Stimulated activated CD8-positive, alpha-beta memory T cell treated with anti-CD3 and anti-CD28 coated beads, Interleukin-15, amount 100 ng/mL, for 24 hours (primary cell): ENCODE results near the gene ADM5.
"Not testable (repeated sequence)": the region's sequence is repeated elsewhere in the genome, so short reads cannot be mapped to it uniquely, and the experiment has no call there.

Source experiments
- DNase-seq: peaks from one replicate; pipeline ENCODE4 v3.0.0-alpha.2; 2020; ENCODE audit warnings: low read depth

ADM5 gene

DNA sequence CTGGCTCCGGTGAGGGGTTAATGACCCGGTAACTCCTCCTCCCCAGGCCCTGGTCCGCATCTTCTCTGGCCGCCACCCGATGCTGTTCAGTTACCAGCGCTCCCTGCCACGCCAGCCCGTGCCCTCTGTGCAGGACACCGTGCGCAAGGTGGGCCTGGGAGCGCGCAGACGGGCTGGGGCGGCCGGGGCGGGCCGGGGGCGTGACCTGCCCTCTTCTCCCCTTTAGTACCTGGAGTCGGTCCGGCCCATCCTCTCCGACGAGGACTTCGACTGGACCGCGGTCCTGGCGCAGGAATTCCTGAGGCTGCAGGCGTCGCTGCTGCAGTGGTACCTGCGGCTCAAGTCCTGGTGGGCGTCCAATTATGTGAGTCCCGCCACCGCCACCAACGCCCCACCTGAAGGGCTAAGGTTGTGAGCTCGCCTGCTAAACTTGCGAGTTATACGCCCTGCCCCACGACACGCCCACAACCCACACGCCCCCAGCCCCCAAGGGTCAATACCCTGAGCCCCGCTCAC, 11.9 kb downstream of the ADM5 start:
- DNase-seq = no peak

- DNase-seq = no peak
Measured at GRCh38 chr19:49704888-49705642, 15.7 kb downstream of the ADM5 start.

DNA sequence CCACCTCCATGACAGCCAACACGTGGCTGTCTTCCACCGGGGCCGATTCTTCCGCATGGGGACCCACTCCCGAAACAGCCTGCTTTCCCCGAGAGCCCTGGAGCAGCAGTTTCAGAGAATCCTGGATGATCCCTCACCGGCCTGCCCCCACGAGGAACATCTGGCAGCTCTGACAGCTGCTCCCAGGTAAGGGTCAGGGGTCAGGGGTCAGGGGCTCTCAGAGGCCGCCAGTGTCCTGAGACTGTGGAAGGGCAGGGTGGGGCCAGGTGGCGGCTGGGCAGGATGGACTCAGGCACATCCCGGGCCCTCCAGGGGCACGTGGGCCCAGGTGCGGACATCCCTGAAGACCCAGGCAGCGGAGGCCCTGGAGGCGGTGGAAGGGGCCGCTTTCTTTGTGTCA, 16.5 kb downstream of the ADM5 start:
- DNase-seq = no peak

DNA sequence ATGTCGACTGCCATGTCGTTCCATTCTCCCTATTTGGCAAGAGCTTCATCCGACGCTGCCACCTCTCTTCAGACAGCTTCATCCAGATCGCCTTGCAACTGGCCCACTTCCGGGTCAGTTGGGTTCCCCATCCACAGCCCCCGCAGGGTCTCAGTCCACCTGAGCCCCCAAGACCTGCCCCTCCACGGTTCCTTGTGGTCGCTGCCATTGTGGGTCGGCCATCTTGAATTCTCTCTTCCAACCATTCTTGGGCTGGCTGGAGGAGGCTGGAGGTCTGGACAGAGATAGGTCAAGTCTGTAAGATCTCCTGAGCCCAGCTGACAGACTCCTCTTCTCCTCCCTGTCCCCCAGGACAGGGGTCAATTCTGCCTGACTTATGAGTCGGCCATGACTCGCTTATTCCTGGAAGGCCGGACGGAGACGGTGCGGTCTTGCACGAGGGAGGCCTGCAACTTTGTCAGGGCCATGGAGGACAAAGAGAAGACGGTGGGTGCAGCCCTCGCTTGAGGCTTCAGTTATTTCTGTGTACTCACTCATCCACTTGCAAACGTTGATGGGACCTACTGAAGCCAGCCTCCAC, 21.1 kb downstream of the ADM5 start:
- DNase-seq = no peak

- DNase-seq = no peak
Measured at GRCh38 chr19:49712397-49712859, 23.0 kb downstream of the ADM5 start.

DNA sequence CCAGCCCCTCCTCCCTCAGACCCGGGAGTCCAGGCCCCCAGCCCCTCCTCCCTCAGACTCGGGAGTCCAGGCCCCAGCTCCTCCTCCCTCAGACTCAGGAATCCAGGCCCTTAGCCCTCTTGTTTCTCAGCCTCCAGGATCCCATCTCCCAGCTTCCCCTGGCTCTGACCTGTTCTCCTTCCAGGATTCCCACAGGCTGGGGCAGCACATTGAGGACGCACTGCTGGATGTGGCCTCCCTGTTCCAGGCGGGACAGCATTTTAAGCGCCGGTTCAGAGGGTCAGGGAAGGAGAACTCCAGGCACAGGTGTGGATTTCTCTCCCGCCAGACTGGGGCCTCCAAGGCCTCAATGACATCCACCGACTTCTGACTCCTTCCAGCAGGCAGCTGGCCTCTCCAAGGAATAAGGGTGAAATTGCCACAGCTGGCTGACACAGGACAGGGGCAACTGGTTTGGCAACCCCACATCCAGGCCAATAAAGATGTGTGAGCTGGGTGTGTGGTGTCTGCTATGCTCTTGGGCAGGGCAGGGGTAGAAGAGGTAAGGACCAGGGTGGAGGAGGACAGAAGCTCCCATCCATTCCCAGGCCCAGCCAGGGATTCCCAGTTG, 23.9 kb downstream of the ADM5 start:
- DNase-seq = no peak

DNA sequence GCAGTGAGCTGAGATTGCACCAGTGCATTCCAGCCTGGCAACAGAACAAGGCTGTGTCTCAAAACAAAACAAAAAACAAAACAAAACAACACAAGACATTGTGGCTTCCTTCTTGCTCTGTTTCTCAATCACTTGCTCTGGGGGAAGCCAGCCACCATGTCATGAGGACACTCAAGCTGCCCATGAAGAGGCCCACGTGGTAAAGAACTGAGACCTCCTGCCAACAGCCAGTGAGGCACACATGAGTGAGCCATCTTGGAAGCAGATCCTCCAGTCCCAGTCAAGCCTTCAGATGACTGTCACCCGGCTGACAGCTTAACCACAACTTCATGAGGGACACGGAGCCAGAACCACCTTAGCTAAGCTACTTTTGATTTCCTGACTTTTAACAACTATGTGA, 26.8 kb downstream of the ADM5 start:
- no peak for DNase-seq

- DNase-seq = no peak
Measured at GRCh38 chr19:49718511-49718910, 29.1 kb downstream of the ADM5 start.

DNA sequence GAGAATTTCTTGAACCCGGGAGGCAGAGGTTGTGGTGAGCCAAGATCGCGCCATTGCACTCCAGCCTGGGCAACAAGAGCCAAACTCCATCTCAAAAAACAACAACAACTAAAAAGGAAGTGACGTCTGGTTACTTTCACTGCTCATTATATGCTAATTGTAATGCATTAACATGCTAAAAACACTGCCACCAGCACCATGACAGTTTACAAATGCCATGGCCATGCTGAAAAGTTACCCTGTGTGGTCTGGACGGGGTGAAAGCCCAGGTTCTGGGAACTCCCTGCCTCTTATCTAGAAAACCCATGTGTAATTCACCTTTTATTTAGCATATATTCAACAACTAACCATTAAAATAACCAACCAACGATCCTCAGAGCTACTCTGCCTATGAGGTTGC, 29.6 kb downstream of the ADM5 start:
- DNase-seq = no peak

GRCh38 chr19:49719420-49719819, 30.0 kb downstream of the ADM5 start:
- DNase-seq = not testable (repeated sequence)

- no peak for DNase-seq
Measured at GRCh38 chr19:49727217-49728030, 38.0 kb downstream of the ADM5 start.

- DNase-seq = no peak
Measured at GRCh38 chr19:49730166-49730565, 40.8 kb downstream of the ADM5 start.

DNA sequence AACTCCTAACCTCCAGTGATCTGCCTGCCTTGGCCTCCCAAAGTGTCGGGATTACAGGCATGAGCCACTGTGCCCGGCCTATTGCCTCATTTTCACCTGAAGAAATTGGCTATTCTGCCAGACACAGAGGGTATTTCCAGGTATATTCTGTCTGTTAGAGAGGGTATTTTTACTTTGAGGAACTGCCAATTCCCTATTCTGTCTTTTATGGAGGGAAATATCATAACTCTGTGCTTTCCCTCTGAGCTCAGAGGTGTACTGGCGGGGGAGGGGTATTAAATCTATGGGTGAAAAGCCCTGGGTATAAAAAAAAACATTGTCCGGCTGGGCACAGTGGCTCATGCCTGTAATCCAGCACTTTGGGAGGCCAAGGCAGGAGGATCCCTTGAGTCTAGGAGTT, 48.9 kb downstream of the ADM5 start:
- no peak for DNase-seq

- no peak for DNase-seq
Measured at GRCh38 chr19:49739098-49739497, 49.7 kb downstream of the ADM5 start.

GRCh38 chr19:49739933-49740332, 50.5 kb downstream of the ADM5 start:
- no peak for DNase-seq
